SK-N-MC (cell line): ENCODE data around the gene B4GALNT2.
"Not testable (repeated sequence)": the region's sequence is repeated elsewhere in the genome, so short reads cannot be mapped to it uniquely, and the experiment has no call there.

Experiments used
- EZH2 ChIP-seq: fragments of 200-600 bp; sonication (generic); IDR thresholded peaks from one replicate; pipeline ENCODE4 v1.6.1; 2017; ENCODE audit warnings: antibody characterized with exemption
- FOXP2 ChIP-seq: optimal IDR thresholded peaks from 2 replicates; pipeline ENCODE3; 2011; ENCODE audit warnings: mild to moderate bottlenecking, moderate library complexity; ENCODE audit not compliant: insufficient read depth; ENCODE audit errors: extremely low read length, control extremely low read depth
- POLR2AphosphoS5 ChIP-seq: IDR thresholded peaks from 2 replicates; pipeline ENCODE4 v1.6.1; 2012; ENCODE audit warnings: mild to moderate bottlenecking, low read depth, low read length, borderline replicate concordance

GRCh38 chr17:49184522-49184921 lies 52.0 kb downstream of the B4GALNT2 start:
- TF ChIP-seq POLR2AphosphoS5, EZH2, FOXP2: not testable (repeated sequence)
